H9 (cell line): ENCODE results near the gene KRTAP5-6. TPM values are rescaled to one million over a fixed set of nuclear protein-coding genes. Genes with fewer than 3 reads are reported as not detected.

Experiments
- DNase-seq: peaks from one replicate; pipeline ENCODE4 v3.0.0-alpha.2; 2017
- H2AFZ ChIP-seq: one replicate; pipeline ENCODE4 v1.6.1; 2013; ENCODE audit warnings: mild to moderate bottlenecking, low read length, control low read depth, moderate library complexity
- H2AK5ac ChIP-seq: 2 replicates; pipeline ENCODE4 v1.6.1; 2013; ENCODE audit warnings: low read length, control low read depth, mixed read lengths; ENCODE audit not compliant: insufficient read length
- H2BK120ac ChIP-seq: one replicate; pipeline ENCODE4 v1.6.1; 2013; ENCODE audit warnings: low read depth, mild to moderate bottlenecking, low read length, control low read depth, inconsistent platforms; ENCODE audit not compliant: poor library complexity, severe bottlenecking
- H2BK12ac ChIP-seq: 2 replicates; pipeline ENCODE4 v1.6.1; 2013; ENCODE audit warnings: low read length, control low read depth, mixed read lengths, low read depth; ENCODE audit not compliant: insufficient read length
- H2BK15ac ChIP-seq: 2 replicates; pipeline ENCODE4 v1.6.1; 2013; ENCODE audit warnings: low read depth, low read length, control low read depth
- H2BK20ac ChIP-seq: one replicate; pipeline ENCODE4 v1.6.1; 2013; ENCODE audit warnings: low read depth, mild to moderate bottlenecking, low read length, control low read depth, inconsistent platforms; ENCODE audit not compliant: poor library complexity, severe bottlenecking
- H2BK5ac ChIP-seq: 2 replicates; pipeline ENCODE4 v1.6.1; 2013; ENCODE audit warnings: low read length, control low read depth, mixed read lengths; ENCODE audit not compliant: insufficient read length
- H3K14ac ChIP-seq: 2 replicates; pipeline ENCODE4 v1.6.1; 2013; ENCODE audit warnings: low read length, control low read depth; ENCODE audit not compliant: insufficient read depth
- H3K18ac ChIP-seq: 2 replicates; pipeline ENCODE4 v1.6.1; 2013; ENCODE audit warnings: low read depth, mild to moderate bottlenecking, mixed read lengths, low read length, control low read depth; ENCODE audit not compliant: insufficient read length
- H3K23ac ChIP-seq: 2 replicates; pipeline ENCODE4 v1.6.1; 2013; ENCODE audit warnings: low read length, control low read depth, mixed read lengths, low read depth; ENCODE audit not compliant: insufficient read length
- H3K23me2 ChIP-seq: 2 replicates; pipeline ENCODE4 v1.6.1; 2013; ENCODE audit warnings: low read depth, mild to moderate bottlenecking, mixed read lengths, low read length, control low read depth; ENCODE audit not compliant: insufficient read length, poor library complexity, severe bottlenecking
- H3K27ac ChIP-seq: 2 replicates; pipeline ENCODE4 v1.5.1; 2013; ENCODE audit warnings: low read length, control low read depth, mixed read lengths, low read depth; ENCODE audit not compliant: insufficient read length
- H3K27me3 ChIP-seq: 2 replicates; pipeline ENCODE4 v1.6.1; 2013; ENCODE audit warnings: low read length, control low read depth, inconsistent platforms; ENCODE audit not compliant: insufficient read depth
- H3K4ac ChIP-seq: 2 replicates; pipeline ENCODE4 v1.6.1; 2013; ENCODE audit warnings: low read depth, mild to moderate bottlenecking, control low read depth, inconsistent platforms, low read length, moderate library complexity
- H3K4me1 ChIP-seq: 2 replicates; pipeline ENCODE4 v1.6.1; 2013; ENCODE audit warnings: low read length, control low read depth, inconsistent platforms; ENCODE audit not compliant: insufficient read depth
- H3K4me2 ChIP-seq: 2 replicates; pipeline ENCODE4 v1.6.1; 2013; ENCODE audit warnings: low read length, control low read depth, mixed read lengths; ENCODE audit not compliant: insufficient read length, insufficient read depth
- H3K56ac ChIP-seq: 2 replicates; pipeline ENCODE4 v1.6.1; 2013; ENCODE audit warnings: low read depth, mild to moderate bottlenecking, mixed read lengths, low read length, control low read depth; ENCODE audit not compliant: insufficient read length
- H3K79me1 ChIP-seq: 2 replicates; pipeline ENCODE4 v1.6.1; 2013; ENCODE audit warnings: low read depth, mild to moderate bottlenecking, moderate library complexity, low read length, control low read depth, inconsistent platforms; ENCODE audit not compliant: insufficient read depth, poor library complexity, severe bottlenecking
- H3K79me2 ChIP-seq: 2 replicates; pipeline ENCODE4 v1.6.1; 2013; ENCODE audit warnings: low read length, control low read depth, inconsistent platforms; ENCODE audit not compliant: insufficient read depth
- H3K9ac ChIP-seq: 2 replicates; pipeline ENCODE4 v1.6.1; 2013; ENCODE audit warnings: low read length, control low read depth, mixed read lengths; ENCODE audit not compliant: insufficient read length; ENCODE audit errors: extremely low read depth
- H3K9me3 ChIP-seq: one replicate; pipeline ENCODE4 v1.6.1; 2013; ENCODE audit warnings: low read depth, low read length, inconsistent platforms; ENCODE audit not compliant: control insufficient read depth
- H3T11ph ChIP-seq: one replicate; pipeline ENCODE4 v1.6.1; 2013; ENCODE audit warnings: mild to moderate bottlenecking, low read length, control low read depth, inconsistent platforms
- H4K20me1 ChIP-seq: one replicate; pipeline ENCODE4 v1.6.1; 2013; ENCODE audit not compliant: control insufficient read depth, insufficient read length, insufficient read depth
- H4K5ac ChIP-seq: 2 replicates; pipeline ENCODE4 v1.6.1; 2013; ENCODE audit warnings: low read depth, mild to moderate bottlenecking, mixed read lengths, low read length, control low read depth; ENCODE audit not compliant: insufficient read length
- H4K8ac ChIP-seq: replicated peaks from 2 replicates; pipeline ENCODE4 v1.6.1; 2013; ENCODE audit warnings: low read length, control low read depth, mixed read lengths, low read depth; ENCODE audit not compliant: insufficient read length
- H4K91ac ChIP-seq: 2 replicates; pipeline ENCODE4 v1.6.1; 2013; ENCODE audit warnings: low read depth, mild to moderate bottlenecking, moderate library complexity, mixed read lengths, low read length, control low read depth; ENCODE audit not compliant: insufficient read length
- H3K27ac Mint-ChIP-seq, 3 experiments: 2 replicates in 2 of 3; 3 replicates in 1 of 3; pipeline ENCODE4 v1.8.0; 2020 to 2021; ENCODE audit warnings: mixed read lengths in 3 of 3, mild to moderate bottlenecking in 1 of 3, moderate library complexity in 1 of 3
- H3K27me3 Mint-ChIP-seq: 2 replicates; pipeline ENCODE4 v1.8.0; 2021; ENCODE audit warnings: low read depth, mild to moderate bottlenecking, moderate library complexity, mixed read lengths
- H3K36me3 Mint-ChIP-seq, 3 experiments: 2 replicates in 2 of 3; 3 replicates in 1 of 3; pipeline ENCODE4 v1.8.0; 2020 to 2021; ENCODE audit warnings: low read depth in 3 of 3, mixed read lengths in 3 of 3; ENCODE audit not compliant: insufficient read depth in 1 of 3
- H3K4me1 Mint-ChIP-seq, 2 experiments: 2 replicates each; pipeline ENCODE4 v1.8.0; 2020; ENCODE audit warnings: mixed read lengths in 2 of 2
- H3K4me3 Mint-ChIP-seq, 2 experiments: 2 replicates in 1 of 2; 3 replicates in 1 of 2; pipeline ENCODE4 v1.8.0; 2020 to 2021; ENCODE audit warnings: mild to moderate bottlenecking in 2 of 2, mixed read lengths in 2 of 2, moderate library complexity in 1 of 2
- H3K9me3 Mint-ChIP-seq, 2 experiments: 2 replicates in 1 of 2; 3 replicates in 1 of 2; pipeline ENCODE4 v1.8.0; 2020; ENCODE audit warnings: mild to moderate bottlenecking in 2 of 2, mixed read lengths in 2 of 2, moderate library complexity in 1 of 2
- WGBS: extraction: QIAGEN DNeasy Blood & Tissue Kit; methylation state at CpG from one replicate; pipeline ENCODE4 v1.1.7; 2013; ENCODE audit warnings: missing lambda C conversion rate, low lambda C conversion rate, mixed read lengths; ENCODE audit not compliant: insufficient read length; ENCODE audit errors: extremely low coverage; 5-methylcytosine and 5-hydroxymethylcytosine counted together
- total RNA-seq: library from RNA; stranded (reverse); gene quantifications from 2 replicates; pipeline ENCODE4 v1.2.1, GENCODE V29; 2021
- TF ChIP-seq, protein P1 (sequence below): fragments of 200-600 bp; sonication (generic); conservative IDR thresholded peaks from 3 replicates; pipeline ENCODE4 v1.8.0; 2021; ENCODE audit warnings: antibody characterized with exemption, mild to moderate bottlenecking

KRTAP5-6 gene
- total RNA-seq, 1 experiment from 2014 or later: not detected

- H3K9me3 ChIP-seq: no peaks in the 10 kb centered on the region
- no peaks in the 10 kb centered on the region for H3K4me1 ChIP-seq
- no peak overlapping the region for H2BK12ac ChIP-seq
- H3K23me2 ChIP-seq: no peaks in the 10 kb centered on the region
- H2BK20ac ChIP-seq: no peak overlapping the region
- H3K9me3 Mint-ChIP-seq: peaks cover 0 to 4% of the 10 kb centered on the region in 2 experiments; a peak in 1 of 5 replicates
- no peak overlapping the region for H2BK15ac ChIP-seq
- no peak overlapping the region for H3K14ac ChIP-seq
- peaks cover 50% of the 10 kb centered on the region for H3K27me3 Mint-ChIP-seq
- no peak for DNase-seq
- H3K79me2 ChIP-seq: no peaks in the 10 kb centered on the region
- H3K27ac ChIP-seq: no peak overlapping the region
- no peak overlapping the region for H3T11ph ChIP-seq
- no peak overlapping the region for H3K27ac Mint-ChIP-seq
- H3K18ac ChIP-seq: no peak overlapping the region
- H3K9ac ChIP-seq: no peak overlapping the region
- H2BK5ac ChIP-seq: no peak overlapping the region
- H3K4me2 ChIP-seq: no peak overlapping the region
- no peaks in the 10 kb centered on the region; the same call in 1 of the 2 replicates for H3K27me3 ChIP-seq
- no peak overlapping the region for H3K56ac ChIP-seq
- H4K20me1 ChIP-seq: no peaks in the 10 kb centered on the region
- no peak overlapping the region for H4K91ac ChIP-seq
- H3K4me3 Mint-ChIP-seq: no peak overlapping the region
- H2AK5ac ChIP-seq: no peak overlapping the region
- no CpG with 5 or more reads among the region's 28 CpGs for WGBS
- peaks cover 0 to 6% of the 10 kb centered on the region in 2 experiments; a peak in 2 of 4 replicates for H3K4me1 Mint-ChIP-seq
- no peak overlapping the region for H4K8ac ChIP-seq
- TF ChIP-seq, protein P1, sequence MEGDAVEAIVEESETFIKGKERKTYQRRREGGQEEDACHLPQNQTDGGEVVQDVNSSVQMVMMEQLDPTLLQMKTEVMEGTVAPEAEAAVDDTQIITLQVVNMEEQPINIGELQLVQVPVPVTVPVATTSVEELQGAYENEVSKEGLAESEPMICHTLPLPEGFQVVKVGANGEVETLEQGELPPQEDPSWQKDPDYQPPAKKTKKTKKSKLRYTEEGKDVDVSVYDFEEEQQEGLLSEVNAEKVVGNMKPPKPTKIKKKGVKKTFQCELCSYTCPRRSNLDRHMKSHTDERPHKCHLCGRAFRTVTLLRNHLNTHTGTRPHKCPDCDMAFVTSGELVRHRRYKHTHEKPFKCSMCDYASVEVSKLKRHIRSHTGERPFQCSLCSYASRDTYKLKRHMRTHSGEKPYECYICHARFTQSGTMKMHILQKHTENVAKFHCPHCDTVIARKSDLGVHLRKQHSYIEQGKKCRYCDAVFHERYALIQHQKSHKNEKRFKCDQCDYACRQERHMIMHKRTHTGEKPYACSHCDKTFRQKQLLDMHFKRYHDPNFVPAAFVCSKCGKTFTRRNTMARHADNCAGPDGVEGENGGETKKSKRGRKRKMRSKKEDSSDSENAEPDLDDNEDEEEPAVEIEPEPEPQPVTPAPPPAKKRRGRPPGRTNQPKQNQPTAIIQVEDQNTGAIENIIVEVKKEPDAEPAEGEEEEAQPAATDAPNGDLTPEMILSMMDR: no peak
- no peak overlapping the region for H2BK120ac ChIP-seq
- no peaks in the 10 kb centered on the region for H3K36me3 Mint-ChIP-seq
- H4K5ac ChIP-seq: no peak overlapping the region
- no peaks in the 10 kb centered on the region for H3K79me1 ChIP-seq
- no peak overlapping the region for H2AFZ ChIP-seq
- H3K23ac ChIP-seq: no peak overlapping the region
- no peak overlapping the region for H3K4ac ChIP-seq
Measured at GRCh38 chr11:1648653-1649420, 48.2 kb upstream of the KRTAP5-6 start.
